GM19023 (cell line): ENCODE measurements around the gene MAMLD1.

Source experiments
- ATAC-seq: cut with Tn5 transposase; IDR thresholded peaks from one replicate; pipeline ENCODE4 v1.9.1; 2021; ENCODE audit warnings: mild to moderate bottlenecking, moderate library complexity; ENCODE audit not compliant: unreplicated experiment

MAMLD1 gene

DNA sequence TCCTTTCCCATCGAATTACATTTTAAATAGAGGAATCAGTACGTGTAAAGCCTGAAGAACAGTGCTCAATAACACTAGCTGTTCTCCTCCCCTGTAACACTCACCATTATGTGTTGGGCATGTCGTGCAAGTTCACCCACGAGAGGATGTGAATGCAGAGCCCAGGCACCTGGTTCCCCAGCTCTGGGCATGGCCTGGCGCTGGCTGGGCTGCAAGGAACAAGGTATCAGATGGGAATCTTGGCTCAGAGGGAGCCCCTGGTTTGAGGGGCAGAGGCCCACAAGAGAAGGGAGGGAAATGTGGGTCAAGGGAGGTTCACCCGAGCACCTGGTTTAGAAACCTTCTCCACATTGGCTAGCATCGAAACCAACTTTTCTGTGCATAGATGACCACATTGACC, 163.6 kb downstream of the MAMLD1 start:
- no peak for ATAC-seq

DNA sequence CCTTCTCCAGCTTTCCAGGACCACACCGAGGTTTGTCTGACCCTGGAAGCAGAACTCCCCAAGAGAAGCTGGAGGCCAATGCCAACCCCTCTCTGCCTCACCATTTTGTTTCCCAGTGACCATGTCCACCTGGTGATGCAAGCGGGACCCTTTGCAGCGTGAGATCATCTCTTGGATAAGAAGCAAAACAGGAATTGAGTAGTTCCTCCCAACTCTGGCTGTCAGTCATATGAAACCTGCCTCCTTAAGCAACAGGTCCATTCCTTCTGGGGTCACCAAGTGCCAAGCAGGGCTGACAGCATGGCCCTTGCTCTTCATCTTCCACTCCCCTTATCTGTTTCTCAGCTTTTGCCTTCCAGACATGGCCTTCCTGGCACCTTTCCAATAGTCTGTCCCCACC, 164.0 kb downstream of the MAMLD1 start:
- ATAC-seq: no peak

DNA sequence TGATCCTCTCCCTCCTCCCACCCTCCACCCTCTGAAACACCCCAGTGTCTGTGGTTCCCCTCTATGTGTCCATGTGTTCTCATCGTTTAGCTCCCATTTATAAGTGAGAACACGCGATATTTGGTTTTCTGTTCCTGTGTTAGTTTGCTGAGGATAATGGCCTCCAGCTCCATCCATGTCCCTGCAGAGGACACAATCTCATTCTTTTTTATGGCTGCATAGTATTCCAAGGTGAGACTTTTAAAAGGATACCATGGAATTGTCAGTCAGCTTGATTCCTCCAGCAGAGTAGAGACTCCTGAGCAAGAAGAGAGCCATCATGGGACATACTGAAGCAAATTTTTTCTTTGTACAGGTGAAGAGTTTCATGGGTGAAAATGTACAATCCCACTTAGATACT, 166.5 kb downstream of the MAMLD1 start:
- no peak for ATAC-seq

DNA sequence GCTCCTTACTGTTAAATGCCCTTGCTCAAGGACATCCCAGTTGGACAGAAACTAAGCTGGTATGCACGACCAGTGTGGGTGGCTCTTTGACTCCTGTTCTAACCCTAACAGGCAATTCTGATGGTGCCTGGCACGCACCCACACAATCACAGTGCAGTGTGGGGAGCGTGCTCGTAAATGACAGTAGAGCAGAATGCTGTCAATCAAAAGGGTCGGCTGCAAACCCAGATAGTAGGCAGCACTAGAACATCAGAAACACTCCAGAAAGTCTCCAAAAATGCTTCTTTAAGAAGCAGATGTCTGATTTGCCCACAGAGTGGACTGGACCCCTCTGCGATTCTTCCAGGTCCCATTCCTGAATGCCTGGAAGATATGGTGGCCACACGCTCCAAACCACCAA, 167.7 kb downstream of the MAMLD1 start:
- no peak for ATAC-seq

- no peak for ATAC-seq
Observed at GRCh38 chrX:150531467-150531866, 168.3 kb downstream of the MAMLD1 start.

- no peak for ATAC-seq
Observed at GRCh38 chrX:150533863-150534262, 170.7 kb downstream of the MAMLD1 start.

DNA sequence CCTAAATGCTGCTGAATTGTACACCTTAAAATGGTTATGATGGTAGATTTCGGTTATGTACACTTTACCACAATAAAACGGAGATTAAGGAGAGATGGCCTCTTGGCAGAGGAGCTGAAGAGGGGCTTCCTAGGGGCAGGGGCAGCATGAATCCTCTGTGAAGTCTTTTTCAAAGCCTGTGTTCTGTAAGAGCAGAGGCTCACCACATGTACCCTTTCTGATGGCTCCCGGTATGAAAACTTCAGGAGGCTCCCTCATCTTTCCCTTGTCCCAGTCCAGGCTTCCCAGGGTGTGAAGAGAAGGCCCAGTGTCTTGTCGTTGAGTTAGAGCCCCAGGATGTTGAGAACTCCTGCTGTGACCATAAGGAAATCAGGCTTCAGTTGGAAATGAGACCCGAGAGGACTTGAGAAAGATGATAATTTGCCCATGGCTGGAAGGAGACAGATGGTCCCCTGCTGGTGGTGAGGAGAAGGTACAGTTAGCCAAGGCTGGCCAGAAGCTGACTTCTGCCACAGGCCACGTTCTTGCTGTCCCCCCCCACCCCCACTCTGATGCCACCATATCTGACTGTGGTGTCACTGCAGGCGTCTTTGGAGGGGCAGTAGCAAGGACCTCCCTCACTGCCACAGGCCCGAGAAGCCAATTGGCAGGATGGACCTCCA, 173.5 kb downstream of the MAMLD1 start:
- ATAC-seq: no peak

- no peak for ATAC-seq
Observed at GRCh38 chrX:150537851-150538250, 174.7 kb downstream of the MAMLD1 start.

DNA sequence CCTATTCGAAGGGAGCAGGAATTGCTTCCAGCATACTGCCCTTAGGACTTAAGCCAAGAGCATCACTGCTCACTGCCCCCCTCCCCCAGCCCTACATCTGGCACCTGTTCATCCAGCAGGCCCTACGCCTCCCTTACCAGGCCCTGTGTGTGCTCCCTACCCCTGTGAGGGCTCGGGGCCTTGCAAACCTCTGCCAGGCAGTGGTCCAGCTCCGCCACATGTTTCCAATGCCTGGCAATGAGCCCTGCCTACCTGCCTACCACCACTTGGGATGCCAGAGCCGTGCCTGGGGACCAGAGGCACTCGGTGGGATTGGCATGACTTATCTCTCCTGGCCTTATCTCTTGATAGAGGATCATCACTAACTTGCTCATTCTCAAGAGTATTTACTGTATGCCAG, 177.8 kb downstream of the MAMLD1 start:
- no peak for ATAC-seq

DNA sequence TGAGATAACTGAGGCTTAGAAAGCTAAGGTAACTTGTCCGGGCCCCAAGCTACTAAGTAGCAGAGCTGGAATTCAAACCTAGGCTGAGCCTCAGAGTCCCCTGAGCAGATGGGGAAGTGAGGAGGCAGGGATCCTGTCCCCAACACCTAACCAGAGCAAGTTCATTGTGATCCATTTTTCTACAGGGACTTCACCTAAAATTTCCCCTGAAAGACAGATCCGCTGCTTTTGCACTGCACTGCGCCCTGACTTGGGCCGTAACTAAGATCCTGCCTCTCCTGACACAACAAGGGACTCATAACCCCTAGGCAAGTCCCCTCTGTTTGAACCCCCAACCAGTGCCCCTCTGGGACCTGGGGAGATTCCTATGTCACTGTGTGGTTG, 179.7 kb downstream of the MAMLD1 start:
- ATAC-seq: peak; percentile 36

DNA sequence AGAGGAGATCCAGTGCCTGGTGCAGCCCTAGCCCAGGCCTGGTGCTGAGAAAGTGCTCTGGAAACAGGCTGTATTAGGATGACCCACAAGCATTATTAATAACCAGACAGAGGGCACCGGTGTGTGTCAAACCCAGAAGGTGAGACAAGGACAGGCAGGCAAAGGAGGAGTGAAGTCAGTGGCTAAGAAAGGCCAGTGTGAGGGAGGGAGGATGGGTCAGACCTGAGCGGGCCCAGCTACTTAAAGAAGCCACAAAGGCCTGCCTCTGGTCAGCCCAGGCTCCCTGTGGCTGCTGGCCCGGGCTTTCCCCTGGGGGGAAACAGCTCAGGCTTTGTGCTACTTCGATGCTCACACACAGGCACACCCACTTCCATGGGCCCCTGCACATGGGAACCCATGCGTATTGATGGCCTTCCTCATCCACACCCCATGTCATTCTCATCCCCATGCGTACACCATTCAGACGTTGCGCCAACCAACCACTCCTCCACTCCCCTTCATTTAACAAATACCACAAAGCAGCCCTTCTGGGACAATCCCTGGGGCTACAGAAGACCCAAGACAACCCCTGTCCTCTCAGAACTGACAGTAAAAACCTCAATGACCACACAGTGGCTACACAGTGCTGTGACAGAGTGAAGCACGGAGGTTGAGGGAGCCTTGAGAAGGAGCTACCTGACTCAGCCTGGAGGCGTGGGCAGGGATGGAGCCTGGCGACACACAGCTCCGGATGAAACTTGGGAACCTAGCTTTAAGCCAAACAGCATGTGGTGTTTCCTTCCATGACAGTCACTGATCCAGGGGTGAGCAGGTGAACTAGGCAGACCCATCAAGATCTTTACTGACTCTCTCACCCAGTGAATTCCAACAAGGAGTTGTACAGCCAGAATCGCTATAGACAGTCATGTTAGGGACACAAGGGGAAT, 180.4 kb downstream of the MAMLD1 start:
- ATAC-seq: peak; percentile 53

DNA sequence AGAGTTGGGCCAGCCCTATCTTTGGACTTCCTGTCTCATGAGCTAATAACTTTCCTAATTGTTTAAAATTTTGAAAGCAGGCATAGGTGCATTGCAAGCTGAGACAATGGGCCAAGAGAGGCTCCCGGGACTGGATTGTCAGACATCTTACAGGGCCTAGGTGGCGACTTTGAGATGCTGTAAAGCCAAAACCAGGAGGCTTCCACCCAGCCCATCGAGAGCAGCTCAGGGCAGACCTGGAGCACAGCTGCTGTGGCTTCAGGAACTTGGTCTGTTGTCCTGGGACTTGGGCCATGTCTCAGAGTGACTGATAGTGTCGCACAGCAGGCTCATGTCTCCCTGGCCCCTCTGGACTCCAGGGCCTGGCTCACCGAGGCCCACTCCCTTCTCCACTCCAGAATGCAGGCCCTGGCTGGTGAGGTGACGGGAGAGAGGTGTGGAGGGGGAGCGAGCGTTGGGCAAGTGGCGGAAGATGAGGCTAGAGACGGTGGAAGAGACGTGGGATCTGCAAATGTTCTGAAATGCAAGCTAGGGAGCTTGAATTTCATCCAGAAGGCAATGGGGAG, 181.2 kb downstream of the MAMLD1 start:
- no peak for ATAC-seq

- ATAC-seq: no peak
Observed at GRCh38 chrX:150544835-150545770, 182.0 kb downstream of the MAMLD1 start.

DNA sequence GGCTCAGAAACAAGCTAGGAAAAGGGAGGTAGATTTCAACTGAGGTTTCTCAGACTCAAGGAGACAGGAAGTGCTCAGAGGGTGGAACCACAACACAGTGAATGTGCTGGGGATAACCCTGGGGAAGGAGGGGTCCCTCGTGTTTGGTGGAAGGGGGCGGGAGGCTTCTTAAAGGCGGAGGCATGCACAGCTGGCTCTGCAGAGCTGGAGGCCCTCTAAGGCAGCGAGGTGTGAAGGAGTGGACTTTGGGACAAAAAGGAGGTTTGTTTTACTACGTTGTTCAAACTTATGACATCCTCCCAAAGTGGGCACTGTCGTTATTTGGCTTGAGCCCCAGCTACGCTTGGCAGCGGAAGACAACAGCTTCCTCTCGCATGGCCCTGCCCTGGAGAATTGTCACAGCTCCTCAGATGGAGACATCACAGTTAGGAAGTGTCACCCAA, 183.6 kb downstream of the MAMLD1 start:
- no peak for ATAC-seq

GRCh38 chrX:150547375-150548115, 184.4 kb downstream of the MAMLD1 start:
- ATAC-seq: peak; percentile 47

GRCh38 chrX:150548251-150548650, 185.1 kb downstream of the MAMLD1 start:
- ATAC-seq: no peak

GRCh38 chrX:150548684-150549083, 185.6 kb downstream of the MAMLD1 start:
- ATAC-seq: no peak

DNA sequence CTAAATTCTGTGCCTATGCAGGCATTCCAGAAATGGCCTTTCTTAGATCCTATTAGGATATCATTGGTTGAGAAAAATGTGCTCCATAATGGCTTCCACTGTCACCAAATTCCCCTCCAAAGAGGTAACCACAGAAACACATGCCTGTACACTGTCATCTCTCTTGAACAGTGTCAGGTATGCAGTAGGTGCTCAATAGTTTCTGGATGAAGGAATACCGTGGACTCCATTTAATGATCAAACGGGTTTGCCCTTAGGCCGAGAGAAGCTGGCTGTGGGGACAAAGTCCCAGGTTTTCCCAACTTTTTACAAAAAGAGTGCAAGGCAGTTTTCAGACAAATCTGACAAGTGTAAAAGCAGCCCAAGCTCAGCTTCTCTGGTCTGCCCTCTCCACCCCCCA, 188.8 kb downstream of the MAMLD1 start:
- ATAC-seq: no peak

DNA sequence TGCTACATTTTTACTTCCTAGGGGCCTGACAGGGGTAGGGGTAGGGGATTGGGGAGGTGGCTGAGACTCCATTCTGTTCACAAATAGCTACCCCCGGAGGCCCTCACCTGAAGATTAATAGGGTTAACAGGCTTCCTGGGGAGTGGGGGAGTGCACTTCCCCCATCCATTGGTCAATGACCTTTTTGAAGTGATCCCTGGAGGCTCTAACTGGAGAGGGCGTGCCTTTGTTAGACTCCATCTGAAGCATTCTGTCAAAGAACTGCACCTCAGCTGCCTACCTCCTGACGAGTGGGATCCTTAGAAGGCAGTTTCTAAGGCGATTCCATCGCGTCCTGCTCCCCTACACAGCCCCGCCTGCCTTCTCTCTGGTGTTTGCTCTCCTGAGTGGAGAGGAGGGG, 195.3 kb downstream of the MAMLD1 start:
- ATAC-seq: no peak
